Smooth muscle cell (in vitro differentiated cells): ENCODE data around the gene CDK5R1. TPM values are rescaled to one million over a fixed set of nuclear protein-coding genes. Genes with fewer than 3 reads are reported as not detected.

ENCODE experiments used
- DNase-seq: peaks from one replicate; lab custom pipeline; 2025; ENCODE audit not compliant: unreplicated experiment; lab: John Stamatoyannopoulos, UW
- H2AFZ ChIP-seq: fragments of 200-600 bp; sonication (generic); 2 replicates; pipeline ENCODE4 v1.6.0; 2016; ENCODE audit warnings: antibody characterized with exemption, low read depth, mild to moderate bottlenecking
- H3F3A ChIP-seq: fragments of 200-600 bp; sonication (generic); 2 replicates; pipeline ENCODE4 v1.6.0; 2017; ENCODE audit warnings: antibody characterized with exemption, low read depth
- H3K27ac ChIP-seq: fragments of 200-600 bp; sonication (generic); 2 replicates; pipeline ENCODE4 v1.5.1; 2016; ENCODE audit warnings: low read depth, mild to moderate bottlenecking
- H3K27me3 ChIP-seq: fragments of 200-600 bp; sonication (generic); 2 replicates; pipeline ENCODE4 v1.6.1; 2016; ENCODE audit warnings: low read depth, mild to moderate bottlenecking
- H3K36me3 ChIP-seq: fragments of 200-600 bp; sonication (generic); 2 replicates; pipeline ENCODE4 v1.5.1; 2016; ENCODE audit warnings: low read depth
- H3K4me1 ChIP-seq: fragments of 200-600 bp; sonication (generic); 2 replicates; pipeline ENCODE4 v1.5.1; 2016; ENCODE audit warnings: low read depth
- H3K4me2 ChIP-seq: fragments of 200-600 bp; sonication (generic); 2 replicates; pipeline ENCODE4 v1.6.0; 2016; ENCODE audit warnings: mild to moderate bottlenecking
- H3K4me3 ChIP-seq: fragments of 200-600 bp; sonication (generic); 2 replicates; pipeline ENCODE4 v1.5.1; 2016; ENCODE audit warnings: mild to moderate bottlenecking
- H3K79me2 ChIP-seq: fragments of 200-600 bp; sonication (generic); 2 replicates; pipeline ENCODE4 v1.6.0; 2016; ENCODE audit warnings: low read depth, mild to moderate bottlenecking
- H3K9ac ChIP-seq: fragments of 200-600 bp; sonication (generic); 2 replicates; pipeline ENCODE4 v1.6.0; 2016; ENCODE audit warnings: low read depth
- H3K9me3 ChIP-seq: fragments of 200-600 bp; sonication (generic); replicated peaks from 2 replicates; pipeline ENCODE4 v1.5.1; 2016; ENCODE audit warnings: low read depth
- H4K20me1 ChIP-seq: fragments of 200-600 bp; sonication (generic); 2 replicates; pipeline ENCODE4 v1.6.0; 2016; ENCODE audit warnings: low read depth
- CTCF ChIP-seq: fragments of 200-600 bp; sonication (generic); IDR thresholded peaks from 2 replicates; pipeline ENCODE4 v1.5.1; 2017; ENCODE audit warnings: borderline replicate concordance, mild to moderate bottlenecking, antibody characterized with exemption; ENCODE audit not compliant: insufficient read depth, poor library complexity, severe bottlenecking
- WGBS: methylation state at CpG from one replicate; pipeline ENCODE4 v1.1.7; 2016; ENCODE audit warnings: low lambda C conversion rate; 5-methylcytosine and 5-hydroxymethylcytosine counted together
- polyA plus RNA-seq: library from polyadenylated mRNA; unstranded; fragments of >200 nt; fragmentation: Nextera tagmentation; extraction: Ambion mirVana; gene quantifications from 2 replicates; pipeline ENCODE4 v1.2.1, GENCODE V29; 2016
- total RNA-seq: library from RNA; depleted of rRNA; stranded (reverse); fragments of >200 nt; gene quantifications from 2 replicates; pipeline ENCODE4 v1.2.3, GENCODE V29; 2014

Gene CDK5R1
- total and polyA plus RNA-seq, 2 experiments from 2014 or later, result 2.3 to 3.1 TPM

GRCh38 chr17:32484628-32485027, 2.2 kb upstream of the CDK5R1 start:
- WGBS, result 96% methylated on average over 11 of the region's 11 CpGs
- Histone ChIP-seq H3K27me3 (no peaks in the 10 kb centered on the region), H3K79me2 (no peaks in the 10 kb centered on the region), H3K4me3 (no peak overlapping the region), H3K36me3 (no peaks in the 10 kb centered on the region), H3K27ac (no peak overlapping the region), H4K20me1 (peaks cover 26% of the 10 kb centered on the region), H2AFZ (no peak overlapping the region), H3K9me3 (no peaks in the 10 kb centered on the region), H3K4me1 (peaks cover 21% of the 10 kb centered on the region), H3K9ac (no peak overlapping the region), H3K4me2 (no peak overlapping the region), H3F3A (peaks cover 9% of the 10 kb centered on the region)
- no peak for DNase-seq
- no peak for TF ChIP-seq CTCF

- Histone ChIP-seq H3K4me2 (peak overlapping the region; percentile 84), H4K20me1 (peaks cover 34% of the 10 kb centered on the region), H3F3A (peaks cover 9% of the 10 kb centered on the region), H2AFZ (no peak overlapping the region), H3K36me3 (no peaks in the 10 kb centered on the region), H3K4me3 (peak overlapping the region; percentile 48), H3K27me3 (no peaks in the 10 kb centered on the region), H3K27ac (no peak overlapping the region), H3K9ac (no peak overlapping the region), H3K9me3 (no peaks in the 10 kb centered on the region), H3K79me2 (no peaks in the 10 kb centered on the region), H3K4me1 (peaks cover 21% of the 10 kb centered on the region)
- WGBS, result 83% methylated on average over 12 of the region's 12 CpGs
- no peak for DNase-seq
- TF ChIP-seq CTCF, result no peak
Measured at GRCh38 chr17:32485261-32486110, 1.3 kb upstream of the CDK5R1 start.

- Histone ChIP-seq H3K4me1 (peaks cover 21% of the 10 kb centered on the region), H4K20me1 (peaks cover 34% of the 10 kb centered on the region), H2AFZ (no peak overlapping the region), H3K9me3 (no peaks in the 10 kb centered on the region), H3K79me2 (no peaks in the 10 kb centered on the region), H3K9ac (peak overlapping the region; percentile 31), H3F3A (peaks cover 9% of the 10 kb centered on the region), H3K4me2 (peak overlapping the region; percentile 84), H3K27ac (no peak overlapping the region), H3K36me3 (no peaks in the 10 kb centered on the region), H3K27me3 (no peaks in the 10 kb centered on the region), H3K4me3 (peak overlapping the region; percentile 48)
- WGBS, result 21% methylated on average over 34 of the region's 72 CpGs
- no peak for DNase-seq
- no peak for TF ChIP-seq CTCF
Measured at GRCh38 chr17:32486111-32486700, 587 bp upstream of the CDK5R1 start.
